Activated naive CD4-positive, alpha-beta T cell treated with anti-CD3 and anti-CD28 coated beads for 36 hours (primary cell): Measurements from ENCODE around the gene MED12. TPM values are rescaled to one million over a fixed set of nuclear protein-coding genes. Genes with fewer than 3 reads are reported as not detected.
A peak's percentile ranks its signal among the peaks of the same experiment; 100 is the strongest.

Experiments
- CTCF ChIA-PET: fragments of 350-600 bp; sonication (Branson Sonifier 250); formaldehyde crosslinking; loops from one replicate; lab custom pipeline; 2021; ENCODE audit warnings: antibody characterized with exemption; lab: Charles Lee
- DNase-seq: peaks from one replicate; pipeline ENCODE4 v3.0.0-alpha.2; 2020
- H3K27ac Mint-ChIP-seq: one replicate; pipeline ENCODE4 v1.8.0; 2021; ENCODE audit warnings: mild to moderate bottlenecking, mixed read lengths
- H3K27me3 Mint-ChIP-seq: one replicate; pipeline ENCODE4 v1.8.0; 2021; ENCODE audit warnings: low read depth, mixed read lengths
- H3K36me3 Mint-ChIP-seq: one replicate; pipeline ENCODE4 v1.8.0; 2021; ENCODE audit warnings: low read depth, mixed read lengths
- H3K4me1 Mint-ChIP-seq: one replicate; pipeline ENCODE4 v1.8.0; 2021; ENCODE audit warnings: low read depth, mixed read lengths
- H3K4me3 Mint-ChIP-seq: one replicate; pipeline ENCODE4 v1.8.0; 2021; ENCODE audit warnings: mild to moderate bottlenecking, moderate library complexity, mixed read lengths
- H3K9me3 Mint-ChIP-seq: one replicate; pipeline ENCODE4 v1.8.0; 2021; ENCODE audit warnings: mixed read lengths
- intact Hi-C: fragments of 100-400 bp; cut with micrococcal nuclease; formaldehyde crosslinking; loops from one replicate; pipeline ENCODE4 v1.15.1; 2023
- total RNA-seq, 2 experiments: library from RNA; stranded (reverse); gene quantifications; one replicate each; pipeline ENCODE4 v1.2.3, GENCODE V29; 2021

Gene MED12
- total RNA-seq, 2 experiments from 2014 or later: 43.5 to 43.6 TPM

DNA sequence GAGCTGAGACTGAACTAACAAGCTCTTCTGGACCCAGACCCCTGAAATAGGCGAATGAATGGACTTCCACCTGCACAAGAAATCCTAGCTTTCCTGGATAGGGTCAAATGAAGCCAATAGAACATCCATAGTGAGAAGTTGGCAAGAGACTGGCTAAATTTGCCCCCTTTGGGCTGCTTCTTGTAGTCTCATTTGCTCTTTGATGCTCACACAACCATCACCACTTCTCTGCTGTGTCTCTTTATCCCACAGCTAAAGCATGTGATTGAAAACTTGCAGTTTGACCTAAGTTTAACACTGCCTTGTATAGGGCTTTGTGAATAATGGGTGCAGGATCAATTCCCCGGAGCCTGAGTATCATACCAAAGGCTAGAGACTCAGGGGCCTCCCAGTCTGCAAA lies 64.5 kb downstream of the MED12 start:
- CTCF ChIA-PET: interaction anchor here (1.3 kb wide), 1 partner anchor 14 kb away, joined by 9 read pairs; no protein-coding TSS in a partner anchor
- Mint-ChIP-seq H3K27me3 (no peaks in the 10 kb centered on the region), H3K4me3 (peak overlapping the region; percentile 90), H3K9me3 (no peaks in the 10 kb centered on the region), H3K36me3 (peaks cover 4% of the 10 kb centered on the region), H3K4me1 (peaks cover 18% of the 10 kb centered on the region), H3K27ac (peak overlapping the region; percentile 99)
- DNase-seq: no peak
- intact Hi-C loops: loop anchor here (1.0 to 5.0 kb wide), 7 partner anchors 13 to 349 kb away; partner anchors contain the start of genes IL2RG, NONO, OGT and SNX12

DNA sequence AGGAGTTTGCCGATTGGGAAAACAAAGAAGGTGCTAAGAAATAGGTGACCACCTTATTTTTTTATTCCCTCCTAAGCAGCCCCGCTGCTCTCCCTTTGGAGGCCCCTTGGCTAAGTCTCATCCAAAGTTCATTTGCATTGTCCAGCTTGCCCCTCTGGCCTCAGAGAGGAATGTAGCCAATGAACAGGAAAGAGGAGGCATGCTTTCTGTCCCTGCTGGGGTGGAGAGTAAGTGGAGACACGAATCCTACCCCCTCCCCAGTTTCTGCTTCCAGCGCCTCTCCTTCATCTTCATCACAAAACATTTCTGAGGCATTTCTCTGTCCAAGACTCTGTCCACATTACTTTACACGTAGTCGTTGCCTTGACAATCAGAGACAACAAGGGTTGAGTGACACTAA lies 64.9 kb downstream of the MED12 start:
- CTCF ChIA-PET: no interaction called here
- intact Hi-C loops: loop anchor here (5.0 kb wide), 2 partner anchors 71 to 349 kb away; partner anchors contain the start of genes IL2RG and OGT
- peaks cover 4% of the 10 kb centered on the region for H3K36me3 Mint-ChIP-seq
- no peaks in the 10 kb centered on the region for H3K9me3 Mint-ChIP-seq
- no peak overlapping the region for H3K4me3 Mint-ChIP-seq
- H3K4me1 Mint-ChIP-seq: peaks cover 18% of the 10 kb centered on the region
- DNase-seq: no peak
- no peaks in the 10 kb centered on the region for H3K27me3 Mint-ChIP-seq
- H3K27ac Mint-ChIP-seq: no peak overlapping the region

DNA sequence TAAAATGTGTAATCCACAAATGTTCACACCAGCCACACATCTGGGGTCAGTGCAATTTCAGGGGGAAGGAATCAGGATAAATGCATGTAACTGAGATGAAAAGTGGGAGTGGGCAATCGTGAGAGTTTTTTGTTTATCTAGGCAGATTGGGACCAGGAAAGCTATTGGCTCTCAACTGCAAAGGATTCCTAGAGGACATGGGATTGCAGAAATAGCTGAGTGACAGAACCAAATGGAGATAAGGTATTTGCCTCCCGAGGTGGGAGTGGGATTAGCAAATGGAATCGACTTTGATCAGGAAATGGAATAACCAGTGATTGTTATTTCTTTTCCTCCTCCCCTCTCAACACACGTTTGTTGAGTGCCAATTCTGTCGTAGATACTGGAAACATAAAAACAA lies 65.7 kb downstream of the MED12 start:
- H3K4me1 Mint-ChIP-seq: peaks cover 16% of the 10 kb centered on the region
- CTCF ChIA-PET: no interaction called here
- peaks cover 4% of the 10 kb centered on the region for H3K36me3 Mint-ChIP-seq
- intact Hi-C loops: loop anchor here (5.0 kb wide), 2 partner anchors 72 to 348 kb away; partner anchors contain the start of genes IL2RG and OGT
- no peak overlapping the region for H3K4me3 Mint-ChIP-seq
- H3K9me3 Mint-ChIP-seq: no peaks in the 10 kb centered on the region
- no peak overlapping the region for H3K27ac Mint-ChIP-seq
- no peak for DNase-seq
- H3K27me3 Mint-ChIP-seq: no peaks in the 10 kb centered on the region

DNA sequence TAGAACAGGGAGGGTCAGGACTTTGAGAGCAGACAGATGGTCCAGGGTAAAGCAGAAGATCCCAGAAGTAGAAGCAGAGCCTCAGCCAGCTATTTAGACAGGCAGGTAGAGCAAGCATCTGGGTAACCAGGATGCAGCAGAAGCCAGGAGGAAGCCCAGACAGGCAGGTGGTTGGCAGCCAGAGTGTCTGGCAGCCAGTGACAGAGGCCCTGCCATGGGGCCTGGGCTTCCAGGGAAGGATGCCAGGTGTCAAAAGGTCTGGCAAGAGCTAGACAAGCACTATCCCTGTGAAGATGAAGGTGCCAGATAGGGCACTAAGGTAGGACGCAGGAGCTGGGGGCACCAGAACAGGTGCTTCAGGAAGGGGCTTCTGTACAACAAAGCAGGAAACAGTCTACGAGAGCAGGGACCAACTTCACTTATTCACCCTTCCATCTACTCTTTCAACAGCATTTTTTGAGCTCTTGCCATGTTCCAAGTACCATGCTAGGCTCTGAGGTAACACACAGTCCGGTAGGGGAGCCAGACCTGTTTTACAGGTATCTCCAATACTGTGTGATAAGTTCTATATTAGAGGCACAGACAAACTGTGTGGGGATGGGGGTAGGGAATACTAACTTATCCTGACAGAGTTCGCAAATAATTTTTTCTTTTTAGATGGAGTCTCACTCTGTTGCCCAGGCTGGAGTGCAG lies 66.6 kb downstream of the MED12 start:
- Mint-ChIP-seq H3K27ac (peak overlapping the region; percentile 46), H3K4me3 (no peak overlapping the region), H3K4me1 (peaks cover 16% of the 10 kb centered on the region), H3K9me3 (no peaks in the 10 kb centered on the region), H3K27me3 (no peaks in the 10 kb centered on the region), H3K36me3 (peaks cover 4% of the 10 kb centered on the region)
- intact Hi-C loops: loop anchor here (5.0 kb wide), 2 partner anchors 73 to 347 kb away; partner anchors contain the start of genes IL2RG and OGT
- DNase-seq: no peak
- CTCF ChIA-PET: no interaction called here

DNA sequence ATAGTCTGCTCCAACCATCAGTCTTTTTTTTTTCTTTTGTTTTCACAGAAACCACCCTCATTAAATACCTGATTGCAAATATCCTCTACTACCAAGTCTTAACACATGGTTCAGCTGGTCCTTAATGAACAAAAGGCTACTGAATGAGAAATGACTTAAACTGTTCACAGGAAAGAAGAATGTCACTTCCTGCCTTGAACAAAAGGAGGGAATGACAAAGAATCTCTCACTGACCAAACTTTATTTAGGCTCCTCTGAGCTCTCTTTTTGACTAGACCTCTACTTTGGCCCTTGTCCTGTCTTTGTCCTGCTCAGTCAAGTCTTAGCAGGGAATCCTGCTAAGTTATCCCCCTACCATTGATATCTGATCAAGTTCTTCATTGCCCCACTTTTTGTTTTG lies 72.9 kb downstream of the MED12 start:
- Mint-ChIP-seq H3K4me3 (no peak overlapping the region), H3K9me3 (no peaks in the 10 kb centered on the region), H3K4me1 (peaks cover 21% of the 10 kb centered on the region), H3K36me3 (peaks cover 2% of the 10 kb centered on the region), H3K27me3 (no peaks in the 10 kb centered on the region), H3K27ac (peak overlapping the region; percentile 75)
- DNase-seq: no peak
- intact Hi-C loops: no loop called here
- CTCF ChIA-PET: no interaction called here

Other genes with a start within 250 kb of the MED12 start
- gene TEX11, start 209.9 kb upstream of the MED12 start, total RNA-seq: not detected
- gene SLC7A3, start 187.5 kb upstream of the MED12 start, total RNA-seq: under 1 TPM; 0.17 to 0.24 TPM
- gene SNX12, start 50.3 kb upstream of the MED12 start, total RNA-seq: 10 to 100 TPM; 32.9 to 35.2 TPM
- gene FOXO4, start 22.7 kb upstream of the MED12 start, total RNA-seq: 1 to 10 TPM; 7.9 to 8.9 TPM
- 10 to 100 TPM in 1 of 2 experiments, 1 to 10 TPM in 1; 7.7 to 11.3 TPM for gene CXorf65, start 11.9 kb upstream of the MED12 start, total RNA-seq
- gene IL2RG, start 7.0 kb upstream of the MED12 start, total RNA-seq: 100 to 1,000 TPM; 144 to 148 TPM
- gene NLGN3, start 26.2 kb downstream of the MED12 start, total RNA-seq: under 1 TPM; 0.60 to 0.81 TPM
- gene GJB1, start 104.6 kb downstream of the MED12 start, total RNA-seq: not detected
- 1 to 10 TPM; 7.7 to 8.2 TPM for gene ZMYM3, start 135.5 kb downstream of the MED12 start, total RNA-seq
- gene NONO, start 165.0 kb downstream of the MED12 start, total RNA-seq: 100 to 1,000 TPM; 490 to 531 TPM
- gene ITGB1BP2, start 183.2 kb downstream of the MED12 start, total RNA-seq: 1 to 10 TPM; 4.4 to 5.1 TPM
- 10 to 100 TPM; 24.0 to 27.2 TPM for gene TAF1, start 247.8 kb downstream of the MED12 start, total RNA-seq